Cardiac muscle cell (in vitro differentiated cells and primary cell): ENCODE data around the gene ACTA1. TPM values are rescaled to one million over a fixed set of nuclear protein-coding genes. Genes with fewer than 3 reads are reported as not detected.

ENCODE experiments used
- DNase-seq, 2 donors: peaks; one replicate each; pipeline versions ENCODE4 v3.0.0 to v3.0.0-alpha.2; 2010 to 2017; ENCODE audit warnings: low read depth in 1 of 2, low spot score in 1 of 2
- H3K27ac ChIP-seq: fragments of 200-600 bp; sonication (generic); 2 replicates; pipeline ENCODE4 v1.5.1; 2016
- H3K27me3 ChIP-seq: fragments of 200-600 bp; sonication (generic); 2 replicates; pipeline ENCODE4 v1.6.0; 2016; ENCODE audit warnings: control low read depth
- H3K36me3 ChIP-seq: fragments of 200-600 bp; sonication (generic); 2 replicates; pipeline ENCODE4 v1.5.1; 2016; ENCODE audit warnings: control low read depth
- H3K4me1 ChIP-seq: fragments of 200-600 bp; sonication (generic); 2 replicates; pipeline ENCODE4 v1.8.1; 2017; ENCODE audit warnings: low read depth, mild to moderate bottlenecking, mixed run types
- H3K4me3 ChIP-seq: fragments of 200-600 bp; sonication (generic); 2 replicates; pipeline ENCODE4 v1.5.1; 2016; ENCODE audit warnings: mild to moderate bottlenecking
- H3K9me3 ChIP-seq: fragments of 200-600 bp; sonication (generic); 2 replicates; pipeline ENCODE4 v1.5.1; 2017; ENCODE audit warnings: low read depth, mild to moderate bottlenecking, control low read depth
- polyA plus RNA-seq: library from polyadenylated mRNA; unstranded; fragments of >200 nt; fragmentation: Nextera tagmentation; extraction: Ambion mirVana; gene quantifications from 2 replicates; pipeline ENCODE4 v1.2.1, GENCODE V29; 2016
- total RNA-seq: library from RNA; depleted of rRNA; stranded (reverse); fragments of >200 nt; gene quantifications from 2 replicates; pipeline ENCODE4 v1.2.3, GENCODE V29; 2016
- TF ChIP-seq, protein P1 (sequence below): IDR thresholded peaks from 2 replicates; pipeline ENCODE4 v1.5.1; 2012; ENCODE audit warnings: low read depth, mild to moderate bottlenecking, low read length

ACTA1 gene
- total and polyA plus RNA-seq, 2 experiments from 2014 or later, result 18.7 to 1,977 TPM

- H3K27ac ChIP-seq, result no peak overlapping the region
- H3K36me3 ChIP-seq, result peaks cover 30% of the 10 kb centered on the region
- no peaks in the 10 kb centered on the region for H3K27me3 ChIP-seq
- no peak overlapping the region for H3K4me3 ChIP-seq
- peaks cover 4% of the 10 kb centered on the region for H3K4me1 ChIP-seq
- no peaks in the 10 kb centered on the region for H3K9me3 ChIP-seq
- TF ChIP-seq, protein P1, sequence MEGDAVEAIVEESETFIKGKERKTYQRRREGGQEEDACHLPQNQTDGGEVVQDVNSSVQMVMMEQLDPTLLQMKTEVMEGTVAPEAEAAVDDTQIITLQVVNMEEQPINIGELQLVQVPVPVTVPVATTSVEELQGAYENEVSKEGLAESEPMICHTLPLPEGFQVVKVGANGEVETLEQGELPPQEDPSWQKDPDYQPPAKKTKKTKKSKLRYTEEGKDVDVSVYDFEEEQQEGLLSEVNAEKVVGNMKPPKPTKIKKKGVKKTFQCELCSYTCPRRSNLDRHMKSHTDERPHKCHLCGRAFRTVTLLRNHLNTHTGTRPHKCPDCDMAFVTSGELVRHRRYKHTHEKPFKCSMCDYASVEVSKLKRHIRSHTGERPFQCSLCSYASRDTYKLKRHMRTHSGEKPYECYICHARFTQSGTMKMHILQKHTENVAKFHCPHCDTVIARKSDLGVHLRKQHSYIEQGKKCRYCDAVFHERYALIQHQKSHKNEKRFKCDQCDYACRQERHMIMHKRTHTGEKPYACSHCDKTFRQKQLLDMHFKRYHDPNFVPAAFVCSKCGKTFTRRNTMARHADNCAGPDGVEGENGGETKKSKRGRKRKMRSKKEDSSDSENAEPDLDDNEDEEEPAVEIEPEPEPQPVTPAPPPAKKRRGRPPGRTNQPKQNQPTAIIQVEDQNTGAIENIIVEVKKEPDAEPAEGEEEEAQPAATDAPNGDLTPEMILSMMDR, result peak; percentile 54
- peak in 1 of 2 donors; percentile 47 for DNase-seq
Measured at GRCh38 chr1:229452956-229453801, 19.3 kb upstream of the ACTA1 start.

GRCh38 chr1:229448845-229449244 lies 15.0 kb upstream of the ACTA1 start:
- DNase-seq, result no peak
- TF ChIP-seq, protein P1, result no peak
- H3K36me3 ChIP-seq, result peaks cover 22% of the 10 kb centered on the region
- H3K9me3 ChIP-seq, result no peaks in the 10 kb centered on the region
- H3K27me3 ChIP-seq, result no peaks in the 10 kb centered on the region
- no peak overlapping the region for H3K27ac ChIP-seq
- peaks cover 4% of the 10 kb centered on the region for H3K4me1 ChIP-seq
- no peak overlapping the region for H3K4me3 ChIP-seq

DNA sequence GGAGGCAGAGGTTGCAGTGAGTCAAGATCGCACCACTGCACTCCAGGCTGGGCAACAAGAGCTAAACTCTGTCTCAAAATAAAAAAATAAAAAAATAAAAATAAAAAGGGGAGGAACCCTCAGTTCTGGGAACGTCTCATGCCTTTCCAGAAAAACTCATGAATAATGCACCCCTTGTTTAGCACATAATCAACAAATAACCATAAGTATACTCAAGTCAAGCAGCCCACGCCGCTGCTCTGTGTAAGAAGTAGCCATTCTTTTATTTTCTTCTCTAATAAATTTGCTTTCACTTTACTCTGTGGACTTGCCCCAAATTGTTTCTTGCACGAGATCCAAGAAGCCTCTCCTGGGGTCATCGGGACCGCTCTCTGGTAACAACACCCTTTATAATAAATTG lies 14.5 kb upstream of the ACTA1 start:
- H3K4me1 ChIP-seq, result peaks cover 4% of the 10 kb centered on the region
- TF ChIP-seq, protein P1, result no peak
- no peak overlapping the region for H3K27ac ChIP-seq
- peaks cover 22% of the 10 kb centered on the region for H3K36me3 ChIP-seq
- no peaks in the 10 kb centered on the region for H3K27me3 ChIP-seq
- DNase-seq, result no peak
- no peaks in the 10 kb centered on the region for H3K9me3 ChIP-seq
- no peak overlapping the region for H3K4me3 ChIP-seq

DNA sequence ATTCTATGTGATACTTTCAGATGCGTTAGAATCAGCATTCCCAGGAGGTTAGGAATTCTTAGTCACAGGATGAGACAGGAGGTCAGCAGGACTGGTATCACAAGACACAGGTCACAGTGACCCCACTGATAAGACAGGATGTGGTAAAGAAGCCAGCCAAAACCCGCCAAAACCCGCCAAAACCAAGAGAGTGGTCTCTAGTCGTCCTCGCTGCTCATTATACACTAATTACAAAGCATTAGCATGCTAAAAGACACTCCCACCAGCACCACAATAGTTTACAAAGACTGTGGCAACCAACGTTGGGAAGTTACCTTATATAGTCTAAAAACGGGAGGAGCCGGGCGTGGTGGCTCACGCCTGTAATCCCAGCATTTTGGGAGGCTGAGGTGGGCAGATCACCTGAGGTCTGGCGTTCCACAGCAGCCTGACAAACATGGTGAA lies 13.9 kb upstream of the ACTA1 start:
- Histone ChIP-seq H3K27me3 (no peaks in the 10 kb centered on the region), H3K27ac (no peak overlapping the region), H3K4me3 (no peak overlapping the region), H3K9me3 (no peaks in the 10 kb centered on the region), H3K4me1 (peaks cover 4% of the 10 kb centered on the region), H3K36me3 (peaks cover 25% of the 10 kb centered on the region)
- TF ChIP-seq, protein P1, result no peak
- no peak for DNase-seq

DNA sequence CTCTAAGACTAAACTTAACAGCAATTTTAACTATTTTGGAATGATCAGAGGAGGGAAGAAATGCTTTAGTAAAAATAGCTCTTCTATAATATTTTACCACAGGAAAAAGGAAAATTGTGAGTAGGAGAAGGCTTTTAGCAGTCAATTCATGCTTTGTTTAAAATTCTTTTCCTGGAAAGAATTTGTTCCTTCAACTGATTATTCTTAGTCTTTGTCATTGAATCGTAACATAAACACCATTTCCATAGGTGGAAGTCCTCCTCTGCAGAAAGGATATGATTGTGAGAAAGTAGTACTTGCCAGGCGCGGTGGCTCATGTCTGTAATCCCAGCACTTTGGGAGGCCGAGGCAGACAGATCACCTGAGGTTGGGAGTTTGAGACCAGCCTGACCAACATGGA lies 11.9 kb upstream of the ACTA1 start:
- TF ChIP-seq, protein P1, result no peak
- Histone ChIP-seq H3K9me3 (no peaks in the 10 kb centered on the region), H3K27ac (no peak overlapping the region), H3K4me3 (no peak overlapping the region), H3K4me1 (peaks cover 12% of the 10 kb centered on the region), H3K27me3 (no peaks in the 10 kb centered on the region), H3K36me3 (peaks cover 12% of the 10 kb centered on the region)
- no peak for DNase-seq
